ENCODE data around the gene RHPN2.
"Not testable (repeated sequence)": the region's sequence is repeated elsewhere in the genome, so short reads cannot be mapped to it uniquely, and the experiment has no call there.

The RHPN2 gene

GRCh38 chr19:33063753-33064457, 783 bp downstream of the RHPN2 start:
- DNase-seq: no peak

DNA sequence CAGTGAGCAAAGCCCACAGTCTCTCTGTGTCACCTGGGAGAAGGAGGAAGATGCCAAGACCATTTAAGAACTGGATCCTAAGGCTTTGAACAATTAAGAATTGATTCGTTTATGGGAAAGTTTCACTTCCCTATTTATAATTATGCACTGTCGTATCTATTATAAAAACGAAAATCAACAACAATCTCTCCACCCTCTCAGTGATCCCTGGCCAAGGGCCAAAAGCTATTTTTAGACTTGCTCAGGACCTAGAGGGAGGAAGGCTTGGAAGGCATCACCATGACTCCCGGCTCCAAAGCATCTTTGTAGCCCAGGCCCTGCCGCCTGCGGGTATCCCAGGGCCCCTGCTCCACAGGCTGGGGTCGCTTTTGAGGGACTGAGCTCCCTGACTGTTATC, 1.3 kb downstream of the RHPN2 start:
- DNase-seq: no peak

- no peak for DNase-seq
Observed at GRCh38 chr19:33062902-33063301, 1.8 kb downstream of the RHPN2 start.

- no peak for DNase-seq
Observed at GRCh38 chr19:33060586-33060985, 4.1 kb downstream of the RHPN2 start.

- DNase-seq: no peak
Observed at GRCh38 chr19:33055718-33056117, 9.0 kb downstream of the RHPN2 start.

DNA sequence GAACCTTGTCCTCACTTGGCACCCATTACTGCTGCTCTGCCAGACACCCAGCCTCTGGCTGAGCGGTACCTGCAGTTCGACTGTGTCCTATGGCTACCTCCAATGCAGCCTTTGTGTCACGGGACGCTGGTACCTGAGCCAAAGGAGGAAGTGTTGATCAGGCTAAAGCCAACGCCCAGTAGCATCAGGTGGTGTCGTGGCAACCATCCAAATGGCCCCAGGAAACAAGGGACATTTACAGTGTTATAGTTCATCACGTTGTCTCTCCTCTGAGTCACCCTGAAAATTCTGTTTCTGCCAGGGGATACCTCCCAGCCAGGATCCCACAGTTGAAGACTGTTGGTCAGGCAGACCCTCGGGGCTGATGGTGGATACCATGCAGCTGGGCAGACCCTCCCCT, 10.1 kb downstream of the RHPN2 start:
- no peak for DNase-seq

GRCh38 chr19:33052352-33052972, 12.2 kb downstream of the RHPN2 start:
- no peak for DNase-seq

DNA sequence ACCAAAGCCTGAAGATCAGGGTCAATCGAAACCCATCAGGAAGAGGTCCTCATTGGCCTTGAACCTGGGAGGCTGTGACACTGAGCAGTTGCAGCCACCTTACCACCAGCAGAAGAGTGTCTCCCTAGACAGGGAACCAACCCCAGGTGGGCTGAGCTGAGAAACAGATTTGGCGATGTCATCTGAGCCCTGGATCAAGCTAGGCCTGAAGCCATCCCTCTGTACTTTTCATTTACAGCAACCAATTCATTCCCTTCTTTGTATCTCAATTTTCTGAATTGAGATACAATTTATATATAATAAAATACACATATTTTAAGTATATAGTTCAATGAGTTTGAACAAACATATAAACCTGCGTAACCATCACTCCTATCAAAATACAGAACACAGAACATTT, 14.6 kb downstream of the RHPN2 start:
- DNase-seq: no peak

- DNase-seq: no peak
Observed at GRCh38 chr19:33048806-33049676, 15.6 kb downstream of the RHPN2 start.

DNA sequence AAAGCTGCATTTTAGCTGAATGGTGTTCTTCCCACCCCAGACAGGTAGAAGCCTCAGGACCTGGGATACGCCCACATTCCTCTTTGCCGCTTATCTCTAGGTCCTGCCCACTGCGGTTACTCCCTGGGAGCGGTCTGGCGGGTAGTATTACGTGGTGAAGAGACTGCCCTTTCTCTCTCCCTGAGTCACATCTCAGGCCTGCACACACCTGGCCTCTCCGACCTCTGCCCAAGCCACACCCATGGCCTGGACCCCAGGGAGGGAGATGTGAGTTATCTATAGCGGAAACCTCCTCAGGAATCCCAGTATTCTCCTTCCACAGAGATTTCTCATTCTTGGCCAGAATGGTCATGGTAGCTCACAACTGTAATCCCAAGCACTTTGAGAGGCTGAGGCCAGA, 17.3 kb downstream of the RHPN2 start:
- DNase-seq: no peak

DNA sequence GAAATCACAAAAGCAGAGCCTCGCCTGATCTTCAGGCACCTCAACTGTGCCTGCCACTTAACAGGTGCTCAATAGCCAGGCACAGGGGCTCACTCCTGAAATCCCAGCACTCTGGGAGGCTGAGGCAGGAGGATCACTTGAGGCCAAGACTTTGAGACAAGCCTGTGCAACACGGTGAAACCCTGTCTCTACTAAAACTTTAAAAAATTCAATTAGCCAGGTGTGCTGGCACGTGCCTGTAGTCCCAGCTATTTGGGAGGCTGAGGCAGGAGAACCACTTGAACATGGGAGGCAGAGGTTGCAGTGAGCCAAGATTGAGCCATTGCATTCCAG, 22.9 kb downstream of the RHPN2 start:
- DNase-seq: not testable (repeated sequence)

DNA sequence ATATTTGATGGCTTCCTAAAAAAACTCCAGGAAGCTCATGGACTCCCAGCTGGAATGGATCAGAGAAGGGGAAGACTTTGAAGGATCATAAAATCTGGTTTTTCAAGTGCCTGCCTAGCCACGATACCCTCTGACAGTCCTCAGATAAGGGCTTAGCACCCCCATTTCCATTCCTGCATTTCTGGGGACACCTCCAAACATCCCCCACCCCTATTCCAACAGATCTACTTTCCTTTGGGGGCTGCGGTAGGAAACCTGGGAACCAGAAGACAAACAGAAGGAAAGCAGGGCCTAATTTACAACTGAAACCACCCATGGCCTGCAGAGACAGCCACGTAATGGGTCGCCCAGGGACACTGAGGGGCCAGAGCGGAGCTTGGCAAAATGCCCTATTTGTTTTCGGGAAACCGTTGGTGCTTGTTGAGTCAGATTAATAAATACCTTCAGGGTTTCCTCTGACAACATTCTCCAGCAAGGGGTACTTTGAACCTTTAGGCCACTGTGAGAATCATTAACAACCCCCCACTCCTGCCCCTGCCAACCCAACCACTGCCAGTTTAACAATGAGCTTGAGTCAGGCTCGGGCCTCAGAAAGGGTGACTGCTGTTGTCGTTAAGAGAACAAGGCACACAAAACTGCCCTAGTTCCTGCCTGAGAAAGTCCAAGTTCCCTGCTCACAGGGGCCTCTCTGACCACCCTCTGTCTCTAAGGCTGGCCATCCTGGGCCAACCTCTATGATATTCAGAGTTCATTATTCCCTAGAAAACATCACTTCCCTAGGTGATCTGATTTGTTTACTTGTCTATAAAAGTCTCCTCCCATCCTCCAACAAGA, 23.5 kb downstream of the RHPN2 start:
- no peak for DNase-seq

DNA sequence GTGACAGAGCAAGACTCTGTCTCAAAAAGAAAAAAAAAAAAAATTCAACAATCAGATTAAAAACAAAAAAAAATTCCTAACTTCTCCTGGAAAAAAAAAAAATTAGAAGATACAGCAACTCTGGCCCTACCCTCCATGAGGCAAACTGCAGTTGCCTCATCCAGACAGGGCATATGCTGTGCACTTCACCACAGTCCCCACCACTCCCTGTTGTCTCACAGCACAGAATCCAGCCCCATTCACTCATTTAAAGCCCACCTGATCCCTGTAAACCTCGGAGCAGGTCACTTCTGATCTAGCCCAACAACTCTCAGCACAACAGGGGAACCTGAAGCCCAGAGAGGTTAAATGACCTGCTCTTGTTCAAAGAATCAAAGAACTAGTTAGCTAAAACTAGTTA, 24.9 kb downstream of the RHPN2 start:
- DNase-seq: no peak

GRCh38 chr19:33039108-33039599, 25.5 kb downstream of the RHPN2 start:
- DNase-seq: no peak

GRCh38 chr19:33037168-33038025, 27.3 kb downstream of the RHPN2 start:
- DNase-seq: not testable (repeated sequence)

- DNase-seq: not testable (repeated sequence)
Observed at GRCh38 chr19:33036370-33037167, 28.1 kb downstream of the RHPN2 start.

GRCh38 chr19:33035461-33035860, 29.2 kb downstream of the RHPN2 start:
- DNase-seq: no peak

DNA sequence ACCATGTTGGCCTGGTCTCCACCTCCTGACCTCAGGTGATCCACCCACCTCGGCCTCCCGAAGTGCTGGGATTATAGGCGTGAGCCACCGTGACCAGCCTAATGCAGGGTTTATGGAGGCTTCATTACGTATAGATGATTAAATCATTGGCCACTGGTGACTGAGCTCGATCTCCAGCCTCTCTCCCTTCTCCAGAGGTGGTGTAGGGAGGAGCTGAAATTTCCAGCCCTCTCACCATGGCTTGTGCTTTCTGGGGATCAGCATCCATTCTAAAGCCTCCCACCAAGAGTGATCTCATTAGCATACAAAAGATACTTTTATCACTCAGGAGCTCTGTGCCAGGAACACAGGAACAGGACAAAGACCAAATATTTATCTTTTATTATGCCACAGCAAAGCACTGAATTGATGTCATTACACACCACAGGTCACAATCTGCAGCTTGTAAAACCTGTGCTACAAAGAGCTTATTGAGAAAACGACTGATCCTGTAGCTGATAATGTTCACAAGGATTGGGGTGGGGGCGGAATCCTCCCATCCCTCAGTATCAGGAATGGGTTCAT, 32.4 kb downstream of the RHPN2 start:
- no peak for DNase-seq

DNA sequence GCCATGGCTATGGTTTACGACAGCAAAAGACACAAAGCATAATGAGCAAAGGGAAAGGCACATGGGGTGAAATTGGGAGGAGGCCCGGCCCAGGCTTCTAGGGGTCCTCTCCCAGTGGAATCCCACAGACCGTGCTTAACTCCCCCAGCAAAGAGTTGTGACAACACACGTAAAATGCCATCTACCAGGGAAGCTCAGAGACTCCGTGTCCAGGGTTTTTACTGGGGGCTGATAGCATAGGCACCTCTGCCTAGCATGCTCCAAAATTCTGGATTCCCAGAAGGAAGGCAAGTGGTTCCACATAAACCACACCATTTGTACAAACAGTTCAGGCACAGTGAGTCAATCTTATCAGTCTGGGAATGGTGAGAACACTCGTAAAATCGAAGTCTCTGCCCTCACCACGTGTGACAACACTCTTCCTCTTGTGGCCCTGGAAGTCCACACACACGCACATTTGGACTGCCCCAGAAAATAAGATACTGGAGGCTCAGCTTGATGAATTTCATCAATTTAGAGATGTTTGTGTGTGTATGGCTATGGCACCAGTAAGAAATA, 34.9 kb downstream of the RHPN2 start:
- no peak for DNase-seq

- not testable (repeated sequence) for DNase-seq
Observed at GRCh38 chr19:33026602-33027001, 38.1 kb downstream of the RHPN2 start.
